GM19023 (cell line): ENCODE results near the gene NDST4.
"Not testable (repeated sequence)": the region's sequence is repeated elsewhere in the genome, so short reads cannot be mapped to it uniquely, and the experiment has no call there.

Experiments used
- ATAC-seq: cut with Tn5 transposase; IDR thresholded peaks from one replicate; pipeline ENCODE4 v1.9.1; 2021; ENCODE audit warnings: mild to moderate bottlenecking, moderate library complexity; ENCODE audit not compliant: unreplicated experiment

NDST4 gene

GRCh38 chr4:115058533-115058932, 54.9 kb downstream of the NDST4 start:
- ATAC-seq: no peak

GRCh38 chr4:115054836-115055235, 58.6 kb downstream of the NDST4 start:
- ATAC-seq: no peak

- no peak for ATAC-seq
Measured at GRCh38 chr4:115053313-115053712, 60.1 kb downstream of the NDST4 start.

- no peak for ATAC-seq
Measured at GRCh38 chr4:115042496-115042895, 70.9 kb downstream of the NDST4 start.

GRCh38 chr4:115030281-115030680, 83.1 kb downstream of the NDST4 start:
- no peak for ATAC-seq

GRCh38 chr4:115028682-115029410, 84.6 kb downstream of the NDST4 start:
- ATAC-seq: no peak

GRCh38 chr4:114999880-115000279, 113.5 kb downstream of the NDST4 start:
- ATAC-seq: no peak

- no peak for ATAC-seq
Measured at GRCh38 chr4:114998316-114998715, 115.1 kb downstream of the NDST4 start.

GRCh38 chr4:114997576-114998247, 115.7 kb downstream of the NDST4 start:
- ATAC-seq: no peak

- ATAC-seq: no peak
Measured at GRCh38 chr4:114986133-114986532, 127.3 kb downstream of the NDST4 start.

- no peak for ATAC-seq
Measured at GRCh38 chr4:114980932-114981708, 132.3 kb downstream of the NDST4 start.

- ATAC-seq: not testable (repeated sequence)
Measured at GRCh38 chr4:114980399-114980798, 133.0 kb downstream of the NDST4 start.

GRCh38 chr4:114976901-114977300, 136.5 kb downstream of the NDST4 start:
- no peak for ATAC-seq

GRCh38 chr4:114964026-114964425, 149.4 kb downstream of the NDST4 start:
- no peak for ATAC-seq

GRCh38 chr4:114945616-114946015, 167.8 kb downstream of the NDST4 start:
- ATAC-seq: no peak

- ATAC-seq: no peak
Measured at GRCh38 chr4:114941503-114941902, 171.9 kb downstream of the NDST4 start.

GRCh38 chr4:114927881-114928280, 185.5 kb downstream of the NDST4 start:
- ATAC-seq: no peak

- ATAC-seq: no peak
Measured at GRCh38 chr4:114926583-114926982, 186.8 kb downstream of the NDST4 start.

- no peak for ATAC-seq
Measured at GRCh38 chr4:114924311-114924710, 189.1 kb downstream of the NDST4 start.

- no peak for ATAC-seq
Measured at GRCh38 chr4:114922592-114922933, 190.9 kb downstream of the NDST4 start.

GRCh38 chr4:114921790-114922591, 191.4 kb downstream of the NDST4 start:
- no peak for ATAC-seq
